HT1080 (cell line): ENCODE measurements around the gene TMEM184B. TPM values are rescaled to one million over a fixed set of nuclear protein-coding genes. Genes with fewer than 3 reads are reported as not detected.
A peak's percentile ranks its signal among the peaks of the same experiment; 100 is the strongest.

Experiments
- DNase-seq: peaks from one replicate; pipeline ENCODE4 v3.0.0-alpha.2; 2015; ENCODE audit warnings: low read depth
- total RNA-seq: library from RNA; depleted of rRNA; stranded (reverse); fragments of >200 nt; shearing (Covaris generic); gene quantifications from 2 replicates; pipeline ENCODE4 v1.2.3, GENCODE V29; 2014

Gene TMEM184B
- total RNA-seq, 1 experiment from 2014 or later: 30.3 TPM

DNA sequence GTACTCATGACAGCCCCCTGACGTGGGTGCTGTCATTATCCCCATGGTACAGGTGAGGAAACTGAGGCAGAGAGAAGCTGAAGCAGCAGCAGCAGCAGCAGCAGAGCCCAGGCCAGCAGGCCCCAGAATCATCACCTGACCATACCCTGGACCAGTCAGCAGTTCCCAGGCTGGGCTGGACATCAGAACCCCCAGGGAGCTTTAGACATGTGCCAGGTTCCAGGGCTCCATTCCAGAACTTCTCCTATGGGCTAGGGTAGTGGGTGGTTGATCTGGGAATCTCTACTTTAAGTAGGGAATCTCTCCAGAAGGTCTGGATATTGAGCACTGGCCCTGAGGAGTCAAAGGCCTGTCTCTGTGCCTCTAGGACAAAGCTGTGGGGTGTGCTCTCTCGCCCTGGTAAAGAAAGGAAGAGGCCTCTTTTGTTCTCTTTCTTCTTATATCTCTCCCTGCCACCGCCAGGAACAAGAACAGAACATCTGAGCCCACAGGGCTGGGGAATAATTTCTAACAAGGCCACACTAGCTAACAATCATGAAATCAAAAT lies 44.4 kb downstream of the TMEM184B start:
- DNase-seq: no peak

GRCh38 chr22:38226853-38227649 lies 45.8 kb downstream of the TMEM184B start:
- no peak for DNase-seq

GRCh38 chr22:38223289-38223960 lies 49.4 kb downstream of the TMEM184B start:
- DNase-seq: no peak

DNA sequence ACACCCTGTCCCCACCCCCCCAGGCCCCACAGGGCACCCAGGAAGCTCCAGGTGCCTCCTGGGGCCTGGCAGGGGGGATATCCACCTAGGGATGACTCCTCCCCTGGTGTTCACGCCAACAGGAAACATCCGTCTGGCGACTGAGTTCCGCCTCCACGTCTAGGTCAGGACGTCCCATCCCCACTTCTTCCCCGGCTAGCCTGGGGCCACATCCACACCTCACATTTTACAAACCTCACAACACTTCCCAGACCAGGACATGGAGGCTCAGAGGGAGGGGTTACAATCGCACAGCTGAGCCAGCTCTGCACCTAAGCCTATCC lies 50.1 kb downstream of the TMEM184B start:
- no peak for DNase-seq

DNA sequence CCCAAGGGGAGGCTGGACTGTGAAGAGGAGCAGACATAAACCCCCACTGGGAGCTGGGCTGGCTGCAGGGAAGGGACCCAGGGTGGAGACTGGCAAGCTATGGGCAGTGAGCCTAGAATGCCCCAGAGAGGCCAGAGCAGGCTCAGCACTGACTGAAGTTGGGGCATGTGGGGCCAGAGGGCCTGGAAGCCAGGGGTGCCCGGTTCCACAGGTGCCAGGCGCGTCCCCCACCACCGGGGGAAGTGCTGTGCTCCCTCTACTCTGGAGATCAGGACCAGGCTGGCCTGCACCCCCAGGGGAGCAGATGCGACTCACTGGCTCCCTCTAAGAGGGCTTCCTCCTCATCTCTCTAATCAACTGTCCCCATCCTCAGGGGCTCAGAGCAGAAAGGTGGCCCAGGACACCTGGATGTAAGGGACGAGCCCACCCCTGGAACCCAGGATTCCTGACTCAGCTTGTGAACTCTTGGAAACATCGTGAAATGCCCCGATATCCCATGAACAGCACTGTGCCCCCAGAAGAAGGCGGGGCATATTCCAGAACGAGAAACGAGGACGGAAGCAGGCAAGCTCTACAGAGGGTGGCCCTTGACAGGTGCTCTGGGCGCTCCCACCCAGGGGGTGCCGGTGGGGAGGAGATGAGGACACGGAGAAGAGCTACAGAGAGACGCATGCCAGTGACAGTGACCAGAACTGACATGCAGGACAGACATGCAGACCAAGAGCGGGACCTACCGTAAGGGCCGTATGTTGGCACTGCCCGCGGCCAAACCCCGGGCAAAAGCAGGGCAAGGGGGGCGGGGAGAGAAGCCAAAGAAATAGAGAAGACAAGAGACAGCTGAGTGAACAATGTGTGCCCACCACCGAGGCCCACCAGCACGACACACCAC lies 50.7 kb downstream of the TMEM184B start:
- no peak for DNase-seq

GRCh38 chr22:38221407-38221806 lies 51.4 kb downstream of the TMEM184B start:
- no peak for DNase-seq

DNA sequence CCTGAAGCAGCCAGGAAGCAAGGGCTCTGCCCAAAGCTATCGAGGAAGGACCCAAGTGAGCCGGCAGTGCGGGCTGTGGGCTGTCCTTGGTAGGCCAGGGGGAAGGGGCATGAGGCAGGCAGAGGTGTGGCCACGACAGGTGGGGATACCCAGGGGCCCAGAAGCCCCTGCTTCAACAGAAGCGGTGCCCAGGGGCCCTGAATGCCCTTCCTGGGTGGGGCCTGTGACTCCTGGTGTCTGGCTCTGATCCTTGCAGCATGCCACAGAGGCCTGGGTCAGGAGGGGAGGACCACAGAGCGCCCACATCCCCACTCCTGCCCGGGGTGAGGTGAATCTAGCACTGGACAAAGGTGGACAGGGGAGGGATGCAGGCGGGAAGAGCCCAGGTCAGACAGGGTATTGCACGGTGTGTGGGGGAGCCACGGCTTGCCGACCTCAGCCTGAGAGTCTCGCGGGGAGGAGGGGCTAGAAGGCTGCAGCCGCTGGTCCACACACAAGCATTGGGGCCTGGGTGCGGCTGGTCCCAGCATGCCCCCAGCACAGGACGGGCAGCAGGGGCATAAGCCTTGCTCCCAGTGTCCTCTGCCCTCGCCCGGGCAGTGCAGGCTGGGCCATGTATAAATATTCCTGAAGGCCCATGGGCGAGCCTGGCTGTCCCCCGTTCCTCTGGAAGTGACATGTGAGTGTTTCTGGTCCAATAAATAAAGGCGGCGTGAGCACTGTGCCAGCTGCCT lies 52.0 kb downstream of the TMEM184B start:
- no peak for DNase-seq

DNA sequence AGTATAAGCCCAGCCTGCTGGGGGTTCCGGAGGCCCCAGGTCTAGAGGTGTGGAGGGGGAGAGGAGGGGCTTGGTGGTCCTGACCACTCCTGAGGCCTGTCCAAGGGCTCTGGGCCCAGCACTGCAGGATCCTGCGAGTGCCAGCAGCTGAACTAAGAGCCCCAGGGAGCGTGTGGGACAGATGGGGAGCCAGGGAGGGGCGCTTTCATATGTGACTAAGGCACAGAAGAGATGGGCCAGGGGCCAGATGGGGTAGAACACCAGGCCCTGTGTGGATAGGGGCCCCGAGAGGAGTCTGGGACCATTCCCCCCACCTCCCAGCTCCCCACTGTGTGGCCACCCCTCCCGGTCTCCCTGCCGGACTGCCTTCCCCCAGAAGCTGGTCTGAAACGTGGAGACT lies 52.6 kb downstream of the TMEM184B start:
- no peak for DNase-seq

- no peak for DNase-seq
Measured at GRCh38 chr22:38219632-38220031, 53.2 kb downstream of the TMEM184B start.

DNA sequence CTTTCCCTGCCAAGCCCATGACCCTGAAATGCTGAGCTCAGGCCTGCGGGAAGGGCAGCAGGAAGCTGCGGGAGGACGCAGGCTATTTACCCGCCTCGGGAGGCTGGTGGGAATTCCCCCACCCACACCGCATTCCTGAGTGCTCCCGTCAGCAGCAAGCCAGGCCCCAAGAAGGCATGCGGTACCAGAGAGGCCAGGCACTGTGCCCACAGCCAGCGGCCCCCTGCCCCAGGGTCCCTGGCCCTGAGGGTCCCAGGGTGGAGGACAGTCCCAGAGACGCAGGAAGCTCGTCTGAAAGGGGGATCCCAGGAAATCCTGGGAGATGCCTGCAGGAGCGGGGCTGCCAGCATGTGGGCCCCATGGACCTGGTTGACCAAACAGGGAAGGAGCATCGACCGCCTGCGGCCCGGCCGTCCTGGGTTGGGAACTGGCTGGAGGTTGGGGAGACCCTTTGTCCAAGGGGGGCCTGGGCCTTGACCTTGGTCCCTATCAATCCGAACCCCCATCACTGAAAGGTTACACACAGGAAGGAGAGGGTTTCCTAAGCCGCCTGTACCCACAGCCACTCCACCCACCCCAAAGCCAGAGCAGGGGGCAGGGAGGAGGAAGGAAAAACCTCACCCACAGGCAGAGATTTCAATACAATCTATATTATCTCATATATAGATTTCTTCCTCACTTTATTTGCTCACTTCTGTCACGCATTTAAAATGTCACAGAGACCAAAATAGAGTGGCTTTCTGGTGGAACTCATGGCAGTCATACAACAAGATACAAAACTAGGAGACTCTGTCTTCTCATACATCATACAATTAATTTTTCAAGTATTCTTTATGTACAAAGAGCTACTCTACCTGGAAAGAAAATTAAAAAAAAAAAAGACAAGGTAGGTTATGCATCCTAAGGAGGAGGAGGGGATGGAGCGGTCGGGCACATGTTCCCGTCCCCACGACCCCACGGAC lies 53.9 kb downstream of the TMEM184B start:
- DNase-seq: peak; percentile 93

DNA sequence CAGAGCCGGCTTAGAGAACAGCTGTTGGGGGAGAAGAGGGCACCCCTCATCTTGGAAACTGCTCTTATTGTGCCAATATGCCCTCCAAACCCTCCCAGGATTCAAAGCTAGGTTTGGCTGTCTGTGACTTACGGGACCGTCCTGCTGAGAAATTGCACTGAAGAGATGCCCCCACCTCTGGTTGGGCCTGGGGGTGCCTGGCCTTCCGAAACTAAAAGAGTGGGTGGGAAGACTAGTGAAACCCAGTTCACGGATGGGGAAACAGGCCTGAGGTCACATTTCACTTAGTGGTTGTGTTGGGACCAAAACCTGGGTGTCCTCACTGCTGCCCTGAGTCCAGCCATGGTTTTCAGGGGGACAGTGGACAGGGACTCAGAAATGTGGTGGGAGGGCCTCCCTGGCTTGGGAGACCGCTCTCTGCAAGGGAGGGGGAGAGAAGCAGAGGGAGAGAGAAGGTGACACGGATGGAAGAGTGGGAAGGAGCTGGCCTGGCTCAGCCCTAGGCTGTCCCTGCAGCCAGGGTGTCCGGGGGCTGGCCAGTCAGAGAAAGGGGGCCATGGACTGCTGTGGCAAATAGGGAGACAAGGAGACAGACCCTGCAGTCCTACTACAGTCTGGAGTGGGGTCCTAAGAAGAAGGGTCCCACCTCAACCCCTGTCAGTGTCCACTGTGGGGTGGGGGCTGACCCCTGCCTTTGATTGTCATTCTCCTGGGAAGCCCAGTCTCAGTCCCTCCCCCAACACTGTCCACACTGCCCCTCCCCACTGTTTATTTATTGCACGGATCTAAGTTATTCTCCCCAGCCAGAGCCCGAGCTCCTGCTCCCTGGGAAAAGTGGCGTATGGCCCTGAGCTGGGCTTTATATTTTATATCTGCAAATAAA lies 57.4 kb downstream of the TMEM184B start:
- DNase-seq: no peak

DNA sequence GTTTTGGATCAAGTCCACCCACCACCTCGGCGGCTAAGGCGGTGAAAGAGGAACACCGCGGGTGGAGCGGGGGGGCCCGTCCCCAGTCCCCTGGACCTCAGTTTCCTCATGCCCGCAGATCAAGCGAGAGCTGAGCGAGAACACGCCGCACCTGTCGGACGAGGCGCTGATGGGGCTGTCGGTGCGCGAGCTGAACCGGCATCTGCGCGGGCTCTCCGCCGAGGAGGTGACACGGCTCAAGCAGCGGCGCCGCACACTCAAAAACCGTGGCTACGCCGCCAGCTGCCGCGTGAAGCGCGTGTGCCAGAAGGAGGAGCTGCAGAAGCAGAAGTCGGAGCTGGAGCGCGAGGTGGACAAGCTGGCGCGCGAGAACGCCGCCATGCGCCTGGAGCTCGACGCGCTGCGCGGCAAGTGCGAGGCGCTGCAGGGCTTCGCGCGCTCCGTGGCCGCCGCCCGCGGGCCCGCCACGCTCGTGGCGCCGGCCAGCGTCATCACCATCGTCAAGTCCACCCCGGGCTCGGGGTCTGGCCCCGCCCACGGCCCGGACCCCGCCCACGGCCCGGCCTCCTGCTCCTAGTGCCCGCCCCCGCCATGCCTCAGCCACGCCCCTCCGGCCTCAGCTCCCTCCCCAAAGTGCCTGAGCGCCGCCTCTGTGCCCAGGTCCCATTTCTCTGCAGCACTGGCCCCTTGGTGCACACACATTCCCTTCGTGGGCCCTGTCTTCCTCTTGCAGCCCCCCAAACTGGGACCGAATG lies 58.3 kb downstream of the TMEM184B start:
- no peak for DNase-seq

DNA sequence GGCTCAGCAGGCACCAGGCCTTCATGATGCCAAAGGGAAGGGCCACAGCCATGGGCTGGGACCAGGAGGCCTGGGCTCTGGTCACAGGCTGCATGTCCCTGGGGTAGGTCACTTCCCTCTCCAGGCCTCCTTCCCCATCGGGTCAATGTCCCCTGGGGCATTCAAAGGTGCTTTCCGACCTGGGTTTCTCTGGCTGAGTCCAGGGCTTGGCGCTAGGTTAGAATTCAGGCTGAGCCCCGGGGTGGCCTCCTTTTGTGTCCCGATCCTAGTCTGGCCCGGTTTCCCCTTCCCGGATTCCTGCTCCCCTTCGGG lies 58.9 kb downstream of the TMEM184B start:
- DNase-seq: no peak

GRCh38 chr22:38213319-38213989 lies 59.4 kb downstream of the TMEM184B start:
- DNase-seq: no peak

DNA sequence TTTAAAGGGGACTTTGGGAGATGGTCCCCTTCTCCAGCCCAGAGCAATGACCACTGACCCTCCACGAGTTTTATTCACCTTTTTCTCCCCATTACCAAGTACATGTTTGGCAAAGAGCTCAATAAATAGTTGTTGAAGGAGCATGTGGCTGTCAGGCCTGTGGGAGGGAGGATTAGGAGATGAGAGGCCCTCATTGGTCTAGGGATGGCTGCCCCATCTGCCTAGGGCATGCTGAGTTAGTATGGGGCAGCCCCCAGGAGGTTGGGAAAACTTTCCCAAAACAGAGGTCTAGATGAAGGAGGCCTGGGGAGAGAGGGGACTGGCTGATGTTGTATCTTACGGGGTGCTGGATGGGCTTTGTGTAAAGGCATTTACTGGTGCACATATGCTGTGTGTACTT lies 60.4 kb downstream of the TMEM184B start:
- no peak for DNase-seq

GRCh38 chr22:38211556-38211955 lies 61.3 kb downstream of the TMEM184B start:
- DNase-seq: no peak

GRCh38 chr22:38208551-38208968 lies 64.2 kb downstream of the TMEM184B start:
- no peak for DNase-seq
